ENCODE measurements around the gene UQCRC2. TPM values are rescaled to one million over a fixed set of nuclear protein-coding genes. Genes with fewer than 3 reads are reported as not detected.

UQCRC2 gene
- total and polyA plus RNA-seq, 10 of the 15 experiments (the other 5 are each of a cell fraction or from before 2014, with no cell fraction given): 256 to 563 (median 327) TPM

GRCh38 chr16:21980032-21980431, 26.9 kb downstream of the UQCRC2 start:
- Histone ChIP-seq H3K27me3 (replicated peaks in 1 of 2; ENCODE audit: control insufficient read depth in 2 of 2, insufficient read depth in 2 of 2, low read length in 1 of 2) (no peaks in the 10 kb centered on the region), H3K79me2 (ENCODE audit: control insufficient read depth, insufficient read depth, low read length) (no peaks in the 10 kb centered on the region), H3K4me3 (no peak overlapping the region), H3K4me2 (ENCODE audit: control insufficient read depth, insufficient read depth) (no peak overlapping the region), H3K27ac (ENCODE audit: control insufficient read depth, insufficient read depth) (no peak overlapping the region), H3K9me3 (replicated peaks; ENCODE audit: control insufficient read depth, insufficient read depth, low read length) (no peaks in the 10 kb centered on the region), H2AFZ (ENCODE audit: control insufficient read depth, low read depth, low read length) (no peak overlapping the region), H3K36me3 (ENCODE audit: control insufficient read depth in 2 of 2, insufficient read depth in 2 of 2, low read length in 1 of 2) (peaks cover 15 to 50% of the 10 kb centered on the region in 2 experiments), H4K20me1 (ENCODE audit: control insufficient read depth, insufficient read depth) (no peaks in the 10 kb centered on the region), H3K4me1 (ENCODE audit: control insufficient read depth, insufficient read depth, low read length) (no peaks in the 10 kb centered on the region), H3K9ac (ENCODE audit: control insufficient read depth, insufficient read depth, low read length) (no peak overlapping the region)
- intact Hi-C loops (cut with micrococcal nuclease; ENCODE audit: unreplicated experiment): no loop called here
- ChIA-PET SMC1A (ENCODE audit: uncharacterized antibody, unreplicated experiment) (interaction anchor here (1.0 to 1.8 kb wide), 2 partner anchors 10 to 30 kb away, joined by 4 to 10 read pairs; no protein-coding TSS in a partner anchor), POLR2A (interaction anchor here (0.6 to 1.0 kb wide), 2 partner anchors 11 to 212 kb away, joined by 3 read pairs; no protein-coding TSS in a partner anchor), RAD21 (ENCODE audit: unreplicated experiment) (interaction anchor here (0.6 kb wide), 1 partner anchor 55 kb away, joined by 3 read pairs; no protein-coding TSS in a partner anchor), CTCF (interaction anchor here (0.9 to 3.0 kb wide), 5 partner anchors 10 to 322 kb away, joined by 3 to 9 read pairs (median 4); no protein-coding TSS in a partner anchor)
- DNase-seq (ENCODE audit: low read depth, low spot score): no peak
- TF ChIP-seq ASH2L (IDR thresholded peaks at IDR 0.05; ENCODE audit: borderline replicate concordance, low read depth) (no peak), HDAC2 (IDR thresholded peaks at IDR 0.05) (no peak), BCL11A (IDR thresholded peaks at IDR 0.05; ENCODE audit: low read depth, low read length) (no peak), RUNX3 (IDR thresholded peaks at IDR 0.05; ENCODE audit: low read length) (no peak), TAF1 (IDR thresholded peaks at IDR 0.05; ENCODE audit: borderline replicate concordance, low read depth, low read length) (no peak)
- in situ Hi-C loops (cut with MboI): no loop called here
- ATAC-seq: no peak
- 98% methylated on average over 4 of the region's 4 CpGs for WGBS (ENCODE audit: insufficient coverage, insufficient replicate concordance, low lambda C conversion rate, missing lambda C conversion rate)
- FAIRE-seq: no peak
- no TSS peak for BruUV-seq (replicated peaks)

- Histone ChIP-seq H3K36me3 (ENCODE audit: control insufficient read depth in 2 of 2, insufficient read depth in 2 of 2, low read length in 1 of 2) (peaks cover 9 to 46% of the 10 kb centered on the region in 2 experiments), H3K9ac (ENCODE audit: control insufficient read depth, insufficient read depth, low read length) (no peak overlapping the region), H3K79me2 (ENCODE audit: control insufficient read depth, insufficient read depth, low read length) (no peaks in the 10 kb centered on the region), H3K27me3 (replicated peaks in 1 of 2; ENCODE audit: control insufficient read depth in 2 of 2, insufficient read depth in 2 of 2, low read length in 1 of 2) (no peaks in the 10 kb centered on the region), H3K27ac (ENCODE audit: control insufficient read depth, insufficient read depth) (no peak overlapping the region), H4K20me1 (ENCODE audit: control insufficient read depth, insufficient read depth) (no peaks in the 10 kb centered on the region), H2AFZ (ENCODE audit: control insufficient read depth, low read depth, low read length) (no peak overlapping the region), H3K4me1 (ENCODE audit: control insufficient read depth, insufficient read depth, low read length) (no peaks in the 10 kb centered on the region), H3K4me2 (ENCODE audit: control insufficient read depth, insufficient read depth) (no peak overlapping the region), H3K4me3 (no peak overlapping the region), H3K9me3 (replicated peaks; ENCODE audit: control insufficient read depth, insufficient read depth, low read length) (no peaks in the 10 kb centered on the region)
- ChIA-PET POLR2A (no interaction called here), SMC1A (ENCODE audit: uncharacterized antibody, unreplicated experiment) (interaction anchor here (0.5 to 1.2 kb wide), 3 partner anchors 20 to 998 kb away, joined by 3 to 4 read pairs (median 3); no protein-coding TSS in a partner anchor), RAD21 (ENCODE audit: unreplicated experiment) (no interaction called here), CTCF (interaction anchor here (1.4 to 3.0 kb wide), 3 partner anchors 95 to 207 kb away, joined by 4 to 9 read pairs (median 7); no protein-coding TSS in a partner anchor)
- in situ Hi-C loops (cut with MboI) (no loop called here), intact Hi-C loops (cut with micrococcal nuclease; ENCODE audit: unreplicated experiment) (no loop called here)
- no peak for DNase-seq (ENCODE audit: low read depth, low spot score)
- TF ChIP-seq TBL1XR1 (IDR thresholded peaks at IDR 0.05; ENCODE audit: low read depth, low read length): no peak
- TF ChIP-seq CTCF (IDR thresholded peaks at IDR 0.05 in 2 of 3, conservative IDR thresholded peaks at IDR 0.05 in 1 of 3; ENCODE audit: control insufficient read depth in 2 of 3, extremely low read depth in 1 of 3, insufficient read depth in 1 of 3, low read depth in 3 of 3, low read length in 3 of 3): 0 out of 6 replicates have a peak, but pooled peaks of 1 of the 3 experiments have one; percentile 7
- FAIRE-seq: no peak
- 0 out of 3 replicates have a peak, but pooled peaks have one; percentile 38 for ATAC-seq
- BruUV-seq (replicated peaks): no TSS peak
- 93% methylated on average over 5 of the region's 5 CpGs for WGBS (ENCODE audit: insufficient coverage, insufficient replicate concordance, low lambda C conversion rate, missing lambda C conversion rate)
Measured at GRCh38 chr16:21982108-21982507, 28.9 kb downstream of the UQCRC2 start.
